ENCODE results near the gene ZNF473.
A peak's percentile ranks its signal among the peaks of the same experiment; 100 is the strongest.

The ZNF473 gene

GRCh38 chr19:50025794-50026549 lies at the start of gene ZNF473:
Gene ZNF473, plus strand, starts transcription at chr19:50026005. Its CDS starts 5,078 bp downstream, at chr19:50031083.
- peak; percentile 88 to 91 for DNase-seq (ENCODE audit: low read depth in 2 of 2)

DNA sequence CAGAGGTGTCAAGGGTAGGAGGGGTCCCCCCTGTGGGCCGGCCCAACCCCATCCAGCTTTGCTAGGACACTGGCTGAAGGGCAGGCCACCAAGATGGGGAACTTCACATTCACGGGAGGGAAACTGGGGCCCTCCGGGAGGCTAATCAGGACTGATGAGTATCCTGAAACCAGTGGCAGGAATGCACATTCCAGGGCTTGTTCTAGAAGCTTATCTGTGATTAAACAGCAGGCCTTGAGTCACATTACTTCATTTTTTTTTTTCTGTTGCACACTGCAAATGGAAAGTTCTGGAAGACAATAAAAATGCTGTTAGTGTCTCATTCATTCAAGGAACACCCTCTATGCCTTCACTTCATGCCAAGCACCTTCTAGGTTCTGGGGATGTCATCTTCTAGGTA lies 49.3 kb upstream of the ZNF473 start:
- no peak for DNase-seq (ENCODE audit: low read depth in 2 of 2)

GRCh38 chr19:49977076-49977475 lies 48.7 kb upstream of the ZNF473 start:
- no peak for DNase-seq (ENCODE audit: low read depth in 2 of 2)

- no peak for DNase-seq (ENCODE audit: low read depth in 2 of 2)
These were observed 47.9 kb upstream of the ZNF473 start for GRCh38 chr19:49977881-49978280.

GRCh38 chr19:49978324-49978723 lies 47.5 kb upstream of the ZNF473 start:
- no peak for DNase-seq (ENCODE audit: low read depth in 2 of 2)

- no peak for DNase-seq (ENCODE audit: low read depth in 2 of 2)
These were observed 43.9 kb upstream of the ZNF473 start for GRCh38 chr19:49981603-49982593.

DNA sequence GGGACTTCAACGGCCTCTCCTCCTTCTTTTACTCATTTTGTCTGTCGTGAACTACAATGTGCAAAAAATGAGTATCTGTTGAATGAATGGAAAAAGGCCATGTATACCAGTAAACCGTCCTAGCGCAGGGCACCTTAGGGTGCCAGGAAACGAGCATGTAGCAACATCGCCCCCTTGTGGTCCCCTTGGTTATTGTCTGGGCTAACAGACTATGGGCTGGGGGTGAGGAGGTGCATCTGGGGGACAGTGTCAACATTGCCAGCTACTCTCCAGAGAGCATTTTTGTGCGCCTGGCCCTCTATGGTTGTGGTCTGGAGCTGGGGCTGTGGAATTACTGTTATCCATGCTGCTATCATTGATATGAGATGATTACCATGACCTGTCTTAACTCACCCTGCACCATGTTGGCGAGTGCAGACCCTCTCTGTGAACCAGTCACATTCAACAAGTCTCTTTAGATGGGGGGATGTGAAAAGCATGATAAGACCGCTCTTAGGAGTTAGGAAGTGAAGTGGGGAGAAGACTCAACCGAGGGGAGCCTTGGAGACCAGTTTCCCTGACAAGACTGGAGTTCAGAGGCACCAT lies 42.1 kb upstream of the ZNF473 start:
- DNase-seq (ENCODE audit: low read depth in 2 of 2): no peak

DNA sequence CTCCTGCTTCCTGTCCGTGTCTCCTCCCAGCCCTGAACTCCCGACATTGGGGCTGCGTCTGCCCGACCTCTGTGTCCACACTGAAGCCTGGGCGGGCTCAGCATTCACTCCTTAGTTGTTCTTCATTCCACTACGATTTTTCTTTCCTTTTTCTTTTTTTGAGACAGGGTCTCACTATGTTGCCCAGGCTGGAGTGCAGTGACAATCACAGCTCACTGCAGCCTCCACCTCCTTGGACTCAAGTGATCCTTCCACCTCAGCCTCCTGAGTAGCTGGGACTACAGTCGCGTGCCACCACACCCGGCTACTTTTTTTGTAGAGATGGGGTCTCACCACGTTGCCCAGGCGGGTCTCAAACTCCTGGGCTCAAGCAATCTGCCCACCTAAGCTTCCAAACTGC lies 41.3 kb upstream of the ZNF473 start:
- DNase-seq (ENCODE audit: low read depth in 2 of 2): no peak

DNA sequence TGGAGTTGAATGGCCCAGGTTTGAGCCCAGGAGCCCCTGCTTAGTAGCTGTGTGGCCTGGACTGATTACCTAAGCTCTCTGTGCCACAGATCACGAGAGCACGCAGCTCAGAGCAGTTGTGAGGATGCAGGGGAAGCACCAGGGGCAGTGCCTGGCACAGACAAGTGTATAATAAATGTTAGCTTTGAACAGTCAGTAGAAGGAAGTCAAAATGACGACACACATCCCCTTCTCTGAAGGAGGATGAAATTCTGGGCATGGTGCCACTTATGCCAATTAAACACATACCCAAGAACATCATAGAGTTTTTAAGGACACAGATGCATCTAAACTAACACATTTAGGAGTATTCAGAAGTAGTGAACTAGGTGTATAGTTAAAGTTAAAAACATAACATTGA lies 39.9 kb upstream of the ZNF473 start:
- no peak for DNase-seq (ENCODE audit: low read depth in 2 of 2)

DNA sequence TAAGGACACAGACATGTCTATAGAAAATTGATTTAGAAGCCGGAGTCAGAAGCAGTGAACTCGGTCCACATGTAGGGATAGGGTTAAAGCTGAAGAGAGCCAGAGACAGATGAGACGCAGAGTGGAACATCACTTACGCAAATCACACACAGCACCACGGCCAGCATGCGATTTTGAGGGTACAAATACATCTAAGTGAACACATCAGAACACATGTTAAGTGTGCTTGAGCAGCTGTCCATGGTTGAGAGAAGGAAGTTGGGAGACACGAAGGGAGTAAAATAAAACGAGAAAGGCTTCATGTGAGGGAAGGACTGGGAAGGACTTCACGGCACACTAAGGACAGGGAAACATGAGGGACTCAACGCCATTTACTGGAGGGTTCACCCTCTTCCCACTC lies 39.5 kb upstream of the ZNF473 start:
- no peak for DNase-seq (ENCODE audit: low read depth in 2 of 2)

- peak; percentile 70 to 75 for DNase-seq (ENCODE audit: low read depth in 2 of 2)
These were observed 38.6 kb upstream of the ZNF473 start for GRCh38 chr19:49987159-49987698.

DNA sequence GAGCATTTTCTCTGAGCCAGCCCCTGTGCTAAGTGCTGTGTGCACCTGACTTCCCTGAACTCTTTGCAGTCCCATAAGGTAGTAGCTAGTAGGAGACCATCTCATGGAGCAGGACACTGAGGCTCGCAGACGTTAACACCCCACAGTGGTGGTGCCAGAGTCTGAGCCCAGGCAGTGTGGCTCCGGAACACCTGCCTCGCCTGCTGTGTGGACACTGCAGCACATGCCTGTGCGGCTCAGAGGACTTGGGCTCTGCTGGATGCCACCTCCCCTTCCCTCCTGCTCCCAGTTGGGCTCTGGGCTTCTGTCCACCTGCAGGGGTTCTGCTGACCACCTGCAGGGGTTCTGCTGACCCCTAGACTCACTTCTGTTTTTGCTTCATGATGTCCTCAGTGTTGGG lies 37.8 kb upstream of the ZNF473 start:
- DNase-seq (ENCODE audit: low read depth in 2 of 2): no peak

- DNase-seq (ENCODE audit: low read depth in 2 of 2): no peak
These were observed 37.4 kb upstream of the ZNF473 start for GRCh38 chr19:49988433-49988832.

DNA sequence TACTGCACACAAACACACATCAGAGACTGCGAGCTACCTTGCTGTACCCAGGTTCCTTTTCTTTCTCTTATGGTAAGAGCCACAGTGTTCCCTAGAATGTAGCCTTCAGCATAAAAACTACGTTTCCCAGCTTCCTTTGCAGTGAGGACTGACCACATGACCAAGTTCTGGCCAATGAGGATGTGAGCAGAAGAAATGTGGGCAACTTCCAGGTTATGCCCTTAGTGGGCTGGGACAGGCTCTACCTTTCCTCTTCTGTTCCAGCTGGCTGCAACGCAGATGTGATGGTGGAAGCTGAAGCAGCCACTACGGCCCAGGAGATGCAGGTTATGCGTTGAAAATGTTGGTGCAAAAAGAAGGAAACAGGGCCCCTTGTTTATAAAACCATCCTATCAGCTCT lies 28.1 kb upstream of the ZNF473 start:
- no peak for DNase-seq (ENCODE audit: low read depth in 2 of 2)

- no peak for DNase-seq (ENCODE audit: low read depth in 2 of 2)
These were observed 26.3 kb upstream of the ZNF473 start for GRCh38 chr19:49999371-50000010.

GRCh38 chr19:50000038-50000840 lies 25.6 kb upstream of the ZNF473 start:
- DNase-seq (ENCODE audit: low read depth in 2 of 2): no peak

- no peak for DNase-seq (ENCODE audit: low read depth in 2 of 2)
These were observed 24.8 kb upstream of the ZNF473 start for GRCh38 chr19:50000841-50001557.

GRCh38 chr19:50001775-50002174 lies 24.0 kb upstream of the ZNF473 start:
- no peak for DNase-seq (ENCODE audit: low read depth in 2 of 2)

GRCh38 chr19:50002386-50002960 lies 23.3 kb upstream of the ZNF473 start:
- no peak for DNase-seq (ENCODE audit: low read depth in 2 of 2)

Measured in fibroblast of skin of left biceps (primary cell).